DMS114 treated with DMSO at 0.1 percent for 48 hours (cell line): ENCODE data around the gene RAB3GAP2.
"Not testable (repeated sequence)": the region's sequence is repeated elsewhere in the genome, so short reads cannot be mapped to it uniquely, and the experiment has no call there.

ENCODE experiments used
- DNase-seq: peaks from one replicate; lab custom pipeline; 2025; ENCODE audit not compliant: unreplicated experiment; lab: John Stamatoyannopoulos, UW

The RAB3GAP2 gene

DNA sequence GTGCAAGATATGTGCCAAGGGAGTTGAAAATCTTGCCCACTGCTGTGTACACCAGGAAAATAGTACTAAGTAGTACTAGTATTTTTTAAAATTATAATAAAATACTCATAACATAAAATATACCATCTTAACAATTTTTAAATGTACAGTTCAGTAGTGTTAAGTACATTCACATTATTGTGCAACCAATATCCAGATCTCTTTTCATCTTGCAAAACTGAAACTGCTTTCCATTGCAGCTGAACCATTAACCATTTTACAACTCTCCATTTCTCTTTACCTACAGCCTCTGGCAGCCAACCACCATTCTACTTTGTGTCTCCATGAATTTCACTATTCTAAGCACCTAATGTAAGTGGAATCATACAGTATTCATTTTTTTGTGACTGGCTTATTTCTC is 19.3 kb upstream of the RAB3GAP2 start:
- DNase-seq: no peak

DNA sequence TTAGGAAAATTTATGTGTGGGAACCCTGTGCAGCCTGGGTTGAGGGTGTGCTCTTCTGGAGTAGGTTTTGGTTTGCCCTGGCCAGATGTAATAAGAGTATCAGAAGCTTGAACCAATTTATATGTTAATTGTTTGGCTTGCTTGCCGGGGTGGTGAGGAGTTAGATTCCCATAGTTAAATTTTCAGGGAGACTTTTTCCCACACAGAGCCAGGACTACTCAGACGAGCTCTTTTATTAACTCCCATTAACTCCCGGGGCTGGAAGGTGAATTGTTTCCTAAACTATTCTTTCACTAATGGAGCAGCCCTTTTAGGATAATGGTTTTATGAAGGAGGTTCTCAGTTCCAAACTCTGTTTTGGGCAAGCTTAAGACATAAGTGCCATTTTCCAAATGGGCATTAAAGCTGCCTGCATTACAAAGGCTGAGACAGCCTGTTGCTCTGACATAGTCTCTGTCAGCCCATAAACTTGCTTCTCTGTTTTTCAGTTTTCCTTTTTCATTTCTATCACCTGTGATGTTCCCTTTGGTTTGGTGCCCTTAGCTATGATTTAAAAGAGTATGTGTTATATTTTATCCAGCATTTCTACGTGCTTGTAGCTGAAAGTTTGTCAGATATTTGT is 18.0 kb upstream of the RAB3GAP2 start:
- DNase-seq: no peak

DNA sequence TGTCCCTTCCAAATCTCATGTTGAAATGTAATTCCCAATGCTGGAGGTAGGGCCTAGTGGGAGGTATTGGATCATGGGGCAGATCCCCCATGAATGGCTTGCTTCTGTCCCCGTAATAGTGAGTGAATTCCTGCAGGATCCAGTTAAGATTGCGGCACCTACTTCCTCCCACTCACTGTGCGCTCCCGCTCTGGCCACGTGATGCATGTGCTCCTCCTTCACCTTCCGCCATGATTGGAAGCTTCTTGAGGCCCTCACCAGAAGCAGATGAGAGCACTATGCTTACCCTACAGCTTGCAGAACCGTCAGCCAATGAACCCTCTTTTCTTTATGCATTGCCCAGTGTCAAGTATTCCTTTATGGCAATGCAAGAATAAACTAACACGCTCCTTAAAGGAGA is 14.9 kb upstream of the RAB3GAP2 start:
- DNase-seq: no peak

DNA sequence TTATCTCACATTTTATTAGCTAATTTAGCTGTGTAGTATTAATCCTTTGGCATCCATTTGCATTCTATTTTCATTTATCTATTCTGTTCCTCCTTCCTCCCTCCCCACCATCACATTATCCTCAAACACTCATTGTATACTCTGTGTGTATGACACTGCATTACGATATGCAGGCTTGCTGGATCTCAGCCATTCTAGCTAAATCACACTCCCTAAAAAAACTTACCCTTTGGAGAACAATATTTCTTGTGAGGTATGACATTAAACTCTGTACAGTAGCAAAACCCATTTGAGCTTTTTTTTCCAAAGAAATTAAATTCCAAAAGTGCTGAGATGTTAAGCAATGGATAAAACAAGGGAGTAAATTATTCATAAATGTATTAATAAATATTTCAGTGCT is 11.4 kb upstream of the RAB3GAP2 start:
- no peak for DNase-seq

DNA sequence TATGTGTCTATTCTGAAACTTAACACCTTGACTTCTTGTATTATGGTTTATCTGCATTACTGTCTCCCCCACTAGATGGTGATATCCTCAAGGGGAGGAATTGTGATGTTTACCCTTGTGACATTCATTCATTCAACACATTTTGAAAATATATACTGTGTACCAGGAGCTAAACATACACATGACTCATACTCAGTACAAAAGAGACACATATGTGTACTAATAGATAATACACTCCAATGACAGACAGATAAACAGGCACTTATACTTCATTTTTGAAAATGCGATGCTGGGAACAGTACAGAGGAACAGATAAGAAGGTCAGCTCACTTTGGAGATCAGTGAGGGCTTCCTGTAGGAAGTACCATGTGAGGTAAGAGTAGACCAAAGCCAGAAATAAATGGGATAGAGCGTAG is 8.9 kb upstream of the RAB3GAP2 start:
- DNase-seq: peak; percentile 5

DNA sequence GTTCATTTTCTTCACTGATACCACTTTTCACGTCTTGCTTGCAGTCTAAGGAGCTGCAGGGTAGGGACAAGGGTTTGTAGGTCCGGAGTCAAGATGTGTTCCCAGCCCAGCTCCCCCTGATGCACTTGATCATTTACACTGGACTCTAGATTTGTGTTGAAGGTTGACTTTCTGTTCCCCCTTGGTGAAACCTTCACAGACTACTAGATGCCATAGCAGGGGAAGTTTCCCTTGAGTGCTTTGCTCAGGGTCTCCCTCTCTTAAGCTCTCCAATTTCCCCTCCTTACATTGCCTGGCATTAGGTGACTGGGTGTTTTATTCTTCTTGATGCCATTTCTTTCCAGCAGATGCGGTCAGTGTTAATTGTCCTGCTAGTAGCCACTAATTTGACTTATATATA is 8.0 kb upstream of the RAB3GAP2 start:
- DNase-seq: no peak

DNA sequence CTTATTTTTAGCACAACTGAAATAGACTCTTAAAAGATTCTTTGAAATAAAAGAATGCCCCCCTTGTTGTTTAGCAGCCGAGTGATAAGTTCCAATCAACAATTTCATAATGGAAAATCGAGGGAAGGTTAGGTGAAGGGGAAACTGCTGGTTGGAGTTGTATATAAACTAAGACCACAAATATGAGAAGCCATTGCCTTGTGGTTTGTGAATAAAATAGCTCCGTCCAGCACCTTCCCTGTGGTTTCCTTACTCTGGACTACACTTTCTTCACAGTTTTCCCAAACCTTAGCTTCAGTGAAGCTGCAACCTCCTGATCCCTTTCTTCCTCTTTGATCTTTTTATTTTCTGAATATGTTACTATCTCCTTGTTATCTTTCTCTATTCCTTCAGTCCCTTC is 6.7 kb upstream of the RAB3GAP2 start:
- no peak for DNase-seq

DNA sequence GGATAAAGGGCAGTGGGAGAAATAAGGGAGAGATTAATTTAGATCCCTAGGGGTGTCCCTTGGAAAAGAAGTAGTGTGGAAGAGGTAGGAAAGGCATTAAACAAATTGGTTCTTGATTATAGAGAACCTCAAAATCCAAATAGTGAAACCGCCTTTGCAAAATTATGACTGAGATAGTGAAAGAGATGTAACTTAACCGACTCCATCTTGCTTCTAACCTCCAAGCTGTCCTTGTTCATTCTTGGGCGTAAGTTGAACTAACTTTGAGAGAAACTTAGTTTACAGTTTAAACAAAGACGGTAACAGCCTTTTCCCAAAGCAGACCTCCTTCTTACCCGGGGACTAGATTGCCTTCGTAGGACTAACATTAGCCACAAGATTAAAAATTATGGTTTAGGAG is 3.2 kb upstream of the RAB3GAP2 start:
- no peak for DNase-seq

DNA sequence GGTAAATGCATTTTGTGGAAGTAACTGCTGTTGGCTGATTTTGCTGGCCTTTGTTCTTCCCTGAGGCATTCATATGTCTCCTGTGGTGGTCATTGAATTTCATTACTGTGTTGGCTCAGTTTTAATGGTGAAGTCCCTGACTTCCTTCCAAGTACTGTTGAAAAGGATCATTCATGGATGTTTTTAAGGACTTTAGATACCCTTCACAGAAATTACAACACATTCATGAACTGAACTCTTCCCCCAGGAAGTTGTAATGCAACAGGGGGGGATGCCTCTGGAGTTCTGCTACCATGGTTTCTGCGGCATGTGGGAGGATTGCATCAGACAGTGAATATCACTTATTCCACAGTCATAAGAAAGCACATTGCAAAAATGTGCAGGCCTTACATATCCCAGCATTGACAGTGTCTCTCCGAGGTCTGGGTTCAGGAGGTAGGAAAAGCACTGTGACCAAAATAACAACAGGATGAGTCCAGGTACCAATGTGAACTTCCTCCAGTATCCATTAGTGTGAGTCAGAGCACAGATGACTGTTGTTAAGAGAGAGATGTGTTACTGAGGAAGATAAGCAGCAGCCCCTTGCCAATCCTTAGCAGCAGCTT is 2.1 kb upstream of the RAB3GAP2 start:
- DNase-seq: no peak

DNA sequence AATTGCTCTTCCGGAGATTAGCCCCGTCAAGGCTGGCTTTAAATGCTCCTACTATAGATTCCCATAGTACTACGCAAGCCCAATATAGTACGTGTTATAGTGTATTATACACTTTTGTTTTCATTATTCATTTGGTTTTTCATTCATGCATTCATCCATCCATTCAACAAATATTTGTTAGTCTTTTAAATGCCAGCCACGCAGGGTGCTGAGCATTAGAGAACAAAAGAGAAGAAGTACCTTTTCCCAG is 513 bp upstream of the RAB3GAP2 start:
- DNase-seq: no peak

DNA sequence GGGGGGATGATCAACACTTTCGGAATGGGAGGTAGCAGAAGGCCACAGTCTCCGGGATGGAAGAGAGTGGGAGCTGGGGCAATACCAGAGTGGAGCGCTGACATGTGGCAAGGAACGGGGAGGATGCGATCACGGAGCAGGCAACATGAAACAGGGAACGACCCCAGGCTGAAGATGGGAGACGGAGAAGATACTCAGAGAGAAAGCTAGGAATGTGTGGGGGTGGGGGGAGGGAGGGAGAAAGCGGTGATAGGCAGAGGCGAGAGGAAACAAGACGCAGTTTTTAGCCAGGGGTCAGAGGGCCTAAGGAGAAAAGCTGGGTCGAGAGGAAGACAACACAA is 577 bp downstream of the RAB3GAP2 start:
- no peak for DNase-seq

DNA sequence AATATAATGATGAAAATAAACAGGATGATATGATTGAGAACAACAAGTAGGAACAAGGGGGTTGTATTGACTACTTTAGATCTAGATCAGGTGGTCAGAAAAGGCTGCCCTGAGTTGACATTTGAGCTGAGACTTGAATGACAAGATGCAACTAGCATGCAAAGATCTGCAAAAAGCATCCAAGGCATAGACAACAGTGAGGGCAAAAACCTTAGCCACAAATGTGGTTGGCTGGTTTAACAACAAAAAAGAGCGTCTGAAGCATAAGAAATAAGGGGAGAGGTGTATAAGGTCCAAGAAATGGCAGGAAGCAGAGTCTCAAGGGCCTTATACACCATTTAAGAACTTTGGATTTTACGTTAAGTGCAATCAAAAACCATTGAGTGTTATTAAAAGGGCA is 3.2 kb downstream of the RAB3GAP2 start:
- no peak for DNase-seq

DNA sequence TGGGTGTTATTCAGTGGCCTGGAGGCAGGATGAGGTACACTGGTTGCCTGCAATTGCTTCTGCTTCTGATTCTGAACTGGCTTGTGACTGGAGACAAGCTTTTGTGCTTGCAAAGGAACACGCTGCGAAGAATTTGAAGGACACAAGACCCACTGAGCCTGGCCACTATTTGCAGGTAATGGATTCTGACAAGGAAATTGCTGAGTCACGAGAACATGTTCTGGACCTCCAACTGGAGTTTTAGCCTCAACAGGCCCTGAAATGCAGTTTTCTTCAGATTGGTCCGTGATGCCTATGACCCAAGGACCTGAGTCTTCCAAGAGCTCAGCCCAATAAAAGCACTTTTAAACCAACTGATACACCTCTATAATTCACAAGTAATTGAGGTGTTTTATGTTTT is 4.6 kb downstream of the RAB3GAP2 start:
- no peak for DNase-seq

DNA sequence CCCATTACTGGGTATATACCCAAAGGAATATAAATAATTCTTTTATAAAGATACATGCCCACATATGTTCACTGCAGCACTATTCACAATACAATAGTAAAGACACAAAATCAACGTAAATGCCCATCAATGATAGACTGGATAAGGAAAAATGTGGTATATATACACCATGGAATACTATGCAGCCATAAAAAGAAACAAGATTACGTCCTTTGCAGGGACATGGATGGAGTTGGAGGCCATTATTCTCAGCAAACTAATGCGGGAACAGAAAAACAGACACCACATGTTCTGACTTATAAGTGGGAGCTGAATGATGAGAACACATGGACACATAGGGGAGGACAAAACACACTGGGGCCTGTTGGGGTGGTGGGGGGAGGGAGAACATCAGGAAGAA is 12.0 kb downstream of the RAB3GAP2 start:
- DNase-seq: not testable (repeated sequence)

DNA sequence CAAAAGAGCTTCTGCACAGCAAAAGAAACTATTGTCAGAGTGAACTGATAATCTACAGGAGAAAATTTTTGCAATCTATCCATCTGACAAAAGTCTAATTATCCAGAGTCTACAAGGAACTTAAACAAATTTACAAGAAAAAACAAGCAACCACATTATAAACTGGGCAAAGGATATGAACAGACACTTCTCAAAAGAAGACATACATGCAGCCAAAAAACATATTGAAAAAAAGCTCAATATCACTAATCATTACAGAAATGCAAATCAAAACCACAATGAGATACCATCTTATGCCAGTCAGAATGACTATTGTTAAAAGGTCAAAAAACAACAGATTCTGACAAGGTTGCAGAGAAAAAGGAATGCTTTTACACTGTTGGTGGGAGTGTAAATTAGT is 12.5 kb downstream of the RAB3GAP2 start:
- DNase-seq: not testable (repeated sequence)

DNA sequence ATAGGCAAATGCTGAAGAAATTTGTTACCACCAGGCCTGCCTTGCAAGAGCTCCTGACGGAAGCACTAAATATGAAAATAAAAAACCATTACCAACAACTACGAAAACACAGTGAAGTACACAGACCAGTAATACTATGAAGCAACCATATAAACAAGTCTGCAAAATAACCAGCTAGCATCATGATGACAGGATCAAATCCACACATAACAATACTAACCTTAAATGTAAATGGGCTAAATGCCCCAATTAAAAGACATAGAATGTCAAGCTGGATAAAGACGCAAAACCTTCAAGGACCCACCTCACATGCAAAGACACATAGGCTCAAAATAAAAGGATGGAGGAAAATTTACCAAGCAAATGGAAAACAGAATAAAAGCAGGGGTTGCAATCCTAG is 16.1 kb downstream of the RAB3GAP2 start:
- DNase-seq: not testable (repeated sequence)

DNA sequence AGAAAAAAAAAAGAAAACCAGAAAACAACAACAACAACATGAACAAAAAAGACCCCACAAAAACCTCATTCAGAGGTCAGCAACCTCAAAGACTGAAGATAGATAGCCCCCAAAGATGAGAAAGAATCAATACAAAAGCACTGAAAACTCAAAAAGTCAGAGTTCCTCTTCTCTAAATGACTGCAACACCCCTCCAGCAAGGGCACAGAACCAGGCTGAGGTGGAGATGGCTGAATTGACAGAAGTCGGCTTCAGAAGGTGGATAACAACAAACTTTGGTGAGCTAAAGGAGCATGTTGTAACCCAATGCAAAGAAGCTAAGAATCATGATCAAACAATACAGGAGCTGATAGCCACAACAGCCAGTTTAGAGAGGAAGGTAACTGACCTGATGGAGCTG is 17.0 kb downstream of the RAB3GAP2 start:
- DNase-seq: no peak

DNA sequence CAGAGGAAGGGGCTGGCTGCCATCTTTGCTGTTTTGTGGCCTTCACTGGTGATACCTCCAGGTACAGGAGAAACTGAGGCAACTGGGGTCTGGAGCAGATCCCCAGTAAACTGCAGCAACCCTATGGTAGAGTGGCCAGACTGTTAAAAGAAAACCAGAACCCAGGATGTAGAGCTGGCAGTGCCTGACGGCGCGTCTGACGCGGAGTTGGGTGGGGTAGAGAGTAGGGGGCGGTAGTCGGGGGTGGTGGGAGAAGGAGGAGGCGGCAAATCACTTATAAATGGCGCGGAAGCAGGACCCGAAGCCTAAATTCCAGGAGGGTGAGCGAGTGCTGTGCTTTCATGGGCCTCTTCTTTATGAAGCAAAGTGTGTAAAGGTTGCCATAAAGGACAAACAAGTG is 19.0 kb downstream of the RAB3GAP2 start:
- not testable (repeated sequence) for DNase-seq

DNA sequence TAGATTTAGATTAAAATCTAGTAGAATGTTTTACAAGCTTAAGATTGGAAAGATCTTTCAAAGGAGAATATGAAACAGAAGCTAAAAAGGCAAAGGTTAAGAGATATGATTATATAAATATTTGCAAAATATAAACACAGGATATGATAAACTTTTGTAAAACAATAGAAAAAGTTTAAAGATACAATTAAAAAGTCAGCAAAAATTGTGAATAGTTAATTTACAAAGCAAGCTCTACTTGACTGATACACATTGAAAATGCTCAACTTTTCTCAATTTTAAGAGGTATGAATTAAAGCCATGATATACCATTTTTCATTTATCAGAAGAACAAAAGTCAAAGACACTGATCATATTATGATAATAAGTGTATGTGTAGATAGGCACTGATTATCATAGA is 21.0 kb downstream of the RAB3GAP2 start:
- DNase-seq: no peak

DNA sequence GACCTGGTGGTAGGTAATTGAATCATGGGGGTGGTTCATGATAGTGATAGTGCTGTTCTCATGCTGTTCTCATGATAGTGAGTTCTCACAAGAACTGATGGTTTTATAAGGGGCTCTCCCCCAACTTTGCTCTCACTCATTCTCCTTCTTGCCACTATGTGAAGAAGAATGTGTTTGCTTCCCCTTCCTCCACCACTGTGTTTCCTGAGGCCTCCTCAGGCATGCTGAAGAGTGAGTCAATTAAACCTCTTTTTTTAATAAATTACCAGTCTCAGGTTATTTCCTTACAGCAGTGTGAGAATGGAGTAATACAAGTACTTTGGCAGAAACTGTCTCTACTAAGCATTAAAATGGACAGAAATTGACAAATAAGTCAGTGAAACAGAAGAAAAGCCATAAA is 21.6 kb downstream of the RAB3GAP2 start:
- no peak for DNase-seq

DNA sequence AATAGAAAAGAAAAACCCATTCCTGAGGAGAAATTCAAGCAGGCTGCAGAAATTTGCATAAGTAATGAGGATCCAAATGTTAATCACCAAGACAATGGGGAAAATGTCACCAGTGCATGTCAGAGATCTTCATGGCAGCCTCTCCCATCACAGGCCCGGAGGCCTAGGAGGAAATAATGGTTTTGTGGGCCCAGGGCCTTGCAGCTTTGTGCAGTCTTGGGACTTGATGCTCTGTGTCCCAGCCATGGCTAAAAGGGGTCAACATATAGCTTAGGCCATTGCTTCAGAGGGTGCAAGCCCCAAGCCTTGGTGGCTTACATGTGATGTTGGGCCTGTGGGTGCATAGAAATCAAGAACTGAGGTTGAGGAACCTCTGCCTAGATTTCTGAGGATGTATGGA is 22.7 kb downstream of the RAB3GAP2 start:
- no peak for DNase-seq

DNA sequence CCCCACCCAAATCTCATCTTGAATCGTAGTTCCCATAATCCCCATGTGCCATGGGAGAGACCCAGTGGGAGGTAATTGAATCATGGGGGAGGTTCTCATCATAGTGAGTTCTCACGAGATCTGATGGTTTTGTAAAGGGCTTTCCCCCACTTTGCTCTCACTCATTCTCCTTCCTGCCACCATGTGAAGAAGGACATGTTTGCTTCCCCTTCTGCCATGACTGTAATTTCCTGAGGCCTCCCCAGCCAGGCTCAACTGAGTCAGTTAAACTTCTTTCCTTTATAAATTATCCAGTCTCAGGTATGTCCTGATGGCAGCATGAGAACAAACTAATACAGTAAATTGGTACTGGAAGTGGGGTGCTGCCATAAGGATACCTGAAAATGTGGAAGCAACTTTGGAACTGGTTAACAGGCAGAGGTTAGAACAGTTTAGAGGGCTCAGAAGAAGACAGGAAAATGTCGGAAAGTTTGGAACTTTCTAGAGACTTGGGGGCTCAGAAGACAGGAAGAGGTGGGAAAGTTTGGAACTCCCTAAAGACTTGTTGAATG is 23.5 kb downstream of the RAB3GAP2 start:
- not testable (repeated sequence) for DNase-seq

DNA sequence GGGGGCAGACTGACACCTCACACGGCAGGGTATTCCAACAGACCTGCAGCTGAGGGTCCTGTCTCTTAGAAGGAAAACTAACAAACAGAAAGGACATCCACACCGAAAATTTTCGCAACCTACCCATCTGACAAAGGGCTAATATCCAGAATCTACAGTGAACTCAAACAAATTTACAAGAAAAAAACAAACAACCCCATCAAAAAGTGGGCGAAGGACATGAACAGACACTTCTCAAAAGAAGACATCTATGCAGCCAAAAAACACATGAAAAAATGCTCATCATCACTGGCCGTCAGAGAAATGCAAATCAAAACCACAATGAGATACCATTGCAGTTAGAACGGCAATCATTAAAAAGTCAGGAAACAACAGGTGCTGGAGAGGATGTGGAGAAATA is 26.4 kb downstream of the RAB3GAP2 start:
- not testable (repeated sequence) for DNase-seq
